Renal cortical epithelial cell (primary cell): ENCODE measurements around the gene ISM1. TPM values are rescaled to one million over a fixed set of nuclear protein-coding genes. Genes with fewer than 3 reads are reported as not detected.
A peak's percentile ranks its signal among the peaks of the same experiment; 100 is the strongest.

Experiments used
- DNase-seq: peaks from one replicate; pipeline ENCODE4 v3.0.0-alpha.2; 2011; ENCODE audit warnings: low read depth
- total RNA-seq: library from RNA; depleted of rRNA; stranded (reverse); fragments of >200 nt; gene quantifications from 2 replicates; pipeline ENCODE4 v1.2.3, GENCODE V29; 2014

The ISM1 gene
- total RNA-seq, 1 donor from 2014 or later = 0.99 TPM

- no peak for DNase-seq
Measured at GRCh38 chr20:13283869-13284829, 63.1 kb downstream of the ISM1 start.

- DNase-seq = no peak
Measured at GRCh38 chr20:13284830-13285229, 63.8 kb downstream of the ISM1 start.

DNA sequence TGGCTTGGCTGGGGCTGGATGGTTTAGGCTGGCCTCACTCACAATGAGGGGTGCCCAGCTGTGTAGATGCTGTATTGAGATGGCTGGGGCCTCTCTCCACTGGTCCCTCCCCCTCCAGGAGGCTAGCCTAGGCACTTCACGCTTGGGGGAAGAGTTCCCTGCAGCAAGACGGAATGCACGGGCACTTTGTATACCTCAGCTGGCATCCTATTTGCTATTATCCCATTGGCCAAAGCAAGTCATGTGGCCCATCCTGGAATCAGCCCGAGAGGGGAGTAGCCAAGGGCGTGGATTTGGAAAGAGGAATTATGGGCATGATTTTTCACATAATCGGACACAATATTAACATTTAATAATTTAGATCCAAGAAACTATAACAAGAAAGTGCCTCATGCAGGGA lies 64.3 kb downstream of the ISM1 start:
- no peak for DNase-seq

DNA sequence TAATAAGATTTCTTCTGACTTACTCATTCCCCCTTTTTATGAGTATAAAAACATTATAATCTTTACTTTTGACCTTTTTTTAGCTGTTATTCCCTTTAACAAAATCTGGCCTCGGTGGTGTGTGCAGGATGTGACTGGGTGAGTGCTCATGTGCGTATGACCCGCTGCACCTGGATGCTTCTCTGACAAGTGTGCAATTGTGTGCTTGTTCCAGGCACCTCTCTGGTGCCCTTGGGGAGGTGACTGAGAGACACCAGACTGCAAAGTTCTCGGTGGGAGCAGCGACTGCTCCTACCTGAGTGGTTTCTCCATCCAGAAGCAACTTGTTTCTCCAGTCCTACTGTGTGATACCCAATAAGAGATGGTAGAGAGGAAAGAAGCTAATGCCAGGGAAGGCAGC lies 65.0 kb downstream of the ISM1 start:
- no peak for DNase-seq

GRCh38 chr20:13286607-13287006 lies 65.5 kb downstream of the ISM1 start:
- DNase-seq = peak; percentile 37

- peak; percentile 17 for DNase-seq
Measured at GRCh38 chr20:13288357-13288756, 67.3 kb downstream of the ISM1 start.

DNA sequence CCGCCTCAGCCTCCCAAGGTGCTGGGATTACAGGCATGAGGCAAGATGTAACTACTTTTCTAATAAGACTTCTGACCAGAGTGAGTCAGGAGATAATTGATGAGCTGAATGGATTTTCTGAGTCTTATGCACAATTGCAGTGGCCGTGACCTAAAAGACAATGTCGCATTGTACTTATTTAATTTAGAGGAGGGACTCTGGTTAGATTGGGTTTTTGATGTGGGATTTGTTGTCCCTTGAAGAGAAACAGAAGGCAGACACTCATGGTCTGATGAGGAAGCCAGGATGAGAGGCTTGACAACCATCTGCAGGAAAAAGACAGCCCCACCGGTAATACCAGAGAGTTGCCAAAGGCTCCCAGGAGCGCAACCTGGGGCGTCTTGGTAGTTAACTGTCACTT lies 68.0 kb downstream of the ISM1 start:
- DNase-seq = no peak

- peak; percentile 9 for DNase-seq
Measured at GRCh38 chr20:13290724-13291123, 69.7 kb downstream of the ISM1 start.

DNA sequence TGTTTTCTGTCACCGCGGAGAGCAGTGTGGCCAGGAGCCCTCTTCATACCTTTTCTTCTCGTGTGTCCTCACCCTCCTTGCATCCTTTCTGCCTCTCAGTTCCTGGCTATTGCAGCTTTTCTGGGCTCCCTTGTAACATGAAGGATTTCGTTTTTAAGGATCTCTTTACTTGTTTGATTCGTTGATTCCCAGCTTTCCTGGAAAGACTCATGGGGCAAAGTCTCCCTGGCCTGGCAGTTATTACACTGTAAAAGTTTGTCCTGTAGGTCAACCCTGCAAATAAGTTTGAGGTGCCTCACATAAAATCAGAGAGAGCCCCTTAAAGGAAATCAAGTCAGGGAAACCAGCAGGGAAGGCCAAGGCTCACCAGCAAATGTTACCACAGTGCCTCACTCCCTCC lies 70.1 kb downstream of the ISM1 start:
- DNase-seq = no peak

DNA sequence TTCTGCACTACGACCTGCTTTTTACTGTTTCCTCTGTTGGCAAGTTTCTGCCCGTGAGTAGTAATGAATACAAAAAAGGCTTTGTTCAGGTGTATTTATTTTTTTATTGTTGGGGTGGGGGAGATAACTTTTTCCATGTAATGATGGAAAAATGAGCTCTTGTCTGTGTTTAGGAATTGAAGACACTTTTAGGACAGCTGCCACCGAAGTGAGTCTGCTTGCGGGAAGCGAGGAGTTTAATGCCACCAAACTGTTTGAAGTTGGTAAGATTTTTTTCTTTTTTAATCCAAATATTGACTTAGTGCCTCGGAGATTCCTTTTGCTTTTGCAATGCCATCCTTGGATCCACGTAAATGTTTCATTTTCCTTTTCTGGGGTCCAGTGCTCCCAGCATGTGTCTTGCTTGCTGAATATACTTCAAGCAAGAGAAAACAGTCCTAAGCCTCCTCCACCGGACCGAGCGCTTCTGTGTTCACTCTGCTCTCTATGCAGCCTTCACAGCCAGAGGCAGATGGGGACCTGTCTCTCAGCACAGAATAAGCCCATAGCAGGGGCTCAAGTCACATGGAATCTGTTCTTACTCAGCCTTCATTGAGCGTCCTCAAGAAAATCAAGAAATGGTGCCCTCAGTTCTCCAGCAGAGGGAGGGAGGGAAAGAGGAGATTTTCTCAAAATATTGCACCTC lies 71.3 kb downstream of the ISM1 start:
- DNase-seq = no peak

DNA sequence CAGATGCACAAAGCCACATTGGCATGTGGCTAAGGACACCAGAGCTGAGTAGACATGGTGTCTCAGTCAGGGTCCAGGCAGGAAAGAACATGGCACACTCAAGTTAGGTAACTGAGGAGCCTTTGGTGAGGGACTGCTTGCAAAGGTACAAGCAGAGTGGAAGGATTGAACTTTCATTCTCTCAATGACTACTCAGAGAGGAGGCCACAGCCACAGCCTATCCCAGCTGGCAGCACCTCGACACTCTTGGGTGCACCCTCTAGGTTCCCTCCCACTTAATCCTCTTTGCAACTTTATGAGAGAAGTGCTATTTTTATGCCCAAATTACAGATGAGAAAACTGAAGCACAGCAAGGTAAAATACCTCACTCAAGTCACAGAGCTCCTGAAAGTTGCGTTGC lies 73.4 kb downstream of the ISM1 start:
- DNase-seq = no peak

DNA sequence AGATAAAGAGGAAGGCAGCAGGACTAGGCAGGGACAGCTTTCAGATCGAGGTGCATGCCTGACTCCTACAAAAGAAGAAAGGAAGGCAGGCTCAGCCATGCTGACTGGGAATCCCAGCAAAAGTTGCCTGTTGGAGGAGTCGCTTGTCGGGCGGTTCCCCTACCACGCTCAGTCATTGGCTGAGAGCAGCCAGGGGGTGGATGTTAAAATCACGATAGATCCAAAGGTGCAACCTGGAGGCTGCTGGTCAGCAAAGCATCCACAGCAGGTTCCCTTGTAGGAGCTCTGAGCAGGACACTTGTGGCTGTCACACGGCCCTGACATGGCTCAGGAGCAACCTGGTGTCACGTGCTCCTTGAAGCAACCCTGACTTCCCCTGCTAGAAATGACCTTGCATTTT lies 74.6 kb downstream of the ISM1 start:
- no peak for DNase-seq

DNA sequence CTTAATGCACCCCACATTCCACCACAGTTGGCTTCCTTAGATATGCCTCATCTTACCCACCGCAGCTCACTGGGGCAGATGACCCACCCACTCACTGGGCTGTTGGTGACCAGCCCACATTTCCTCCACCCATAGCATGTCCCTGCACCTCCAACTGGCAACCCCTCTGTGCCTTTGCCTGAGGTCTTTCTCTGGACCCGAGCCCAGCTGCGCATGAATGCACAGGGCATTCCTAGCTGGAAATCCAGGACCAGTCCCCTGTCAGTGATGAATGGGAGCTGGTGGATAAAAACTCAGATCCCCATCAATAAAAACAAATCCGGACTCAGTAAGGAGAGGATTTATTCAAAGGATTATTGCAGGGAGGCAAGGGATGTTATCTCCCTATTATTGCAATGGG lies 75.0 kb downstream of the ISM1 start:
- DNase-seq = no peak

- DNase-seq = peak; percentile 18
Measured at GRCh38 chr20:13297147-13297899, 76.2 kb downstream of the ISM1 start.

DNA sequence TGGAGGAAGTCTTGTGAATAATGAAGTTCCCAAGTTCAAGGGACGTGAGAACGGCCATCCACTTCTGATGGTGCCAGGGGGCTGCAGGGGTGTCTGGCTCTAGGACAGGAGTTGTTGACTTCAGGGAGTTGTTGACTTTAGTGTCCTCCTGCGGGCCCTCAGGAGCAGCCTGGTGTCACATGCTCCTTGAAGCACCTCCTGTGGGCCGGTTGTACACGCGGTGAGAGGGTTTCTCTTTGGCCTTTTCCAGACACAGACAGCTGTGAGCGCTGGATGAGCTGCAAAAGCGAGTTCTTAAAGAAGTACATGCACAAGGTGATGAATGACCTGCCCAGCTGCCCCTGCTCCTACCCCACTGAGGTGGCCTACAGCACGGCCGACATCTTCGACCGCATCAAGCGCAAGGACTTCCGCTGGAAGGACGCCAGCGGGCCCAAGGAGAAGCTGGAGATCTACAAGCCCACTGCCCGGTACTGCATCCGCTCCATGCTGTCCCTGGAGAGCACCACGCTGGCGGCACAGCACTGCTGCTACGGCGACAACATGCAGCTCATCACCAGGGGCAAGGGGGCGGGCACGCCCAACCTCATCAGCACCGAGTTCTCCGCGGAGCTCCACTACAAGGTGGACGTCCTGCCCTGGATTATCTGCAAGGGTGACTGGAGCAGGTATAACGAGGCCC lies 77.8 kb downstream of the ISM1 start:
- DNase-seq = no peak

- no peak for DNase-seq
Measured at GRCh38 chr20:13299401-13299800, 78.3 kb downstream of the ISM1 start.

DNA sequence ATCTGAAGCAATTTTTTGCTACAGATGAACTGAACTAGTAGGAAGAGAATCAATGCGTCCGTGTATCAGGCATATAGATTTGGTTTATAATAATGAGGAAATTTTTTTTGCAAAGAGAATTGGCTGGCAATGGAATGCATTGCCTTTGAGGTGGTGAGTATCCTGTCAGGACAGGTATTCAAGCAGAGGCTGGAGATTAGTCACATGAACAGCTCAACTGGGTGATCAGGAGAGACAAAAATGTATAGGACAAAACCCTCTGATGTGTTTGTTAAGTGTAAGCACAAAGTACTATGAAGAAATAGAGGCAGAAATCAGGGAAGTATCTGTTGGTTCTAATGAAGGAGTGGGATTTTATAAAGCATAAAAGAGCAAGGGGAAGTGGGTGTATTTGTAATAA lies 80.5 kb downstream of the ISM1 start:
- DNase-seq = no peak

DNA sequence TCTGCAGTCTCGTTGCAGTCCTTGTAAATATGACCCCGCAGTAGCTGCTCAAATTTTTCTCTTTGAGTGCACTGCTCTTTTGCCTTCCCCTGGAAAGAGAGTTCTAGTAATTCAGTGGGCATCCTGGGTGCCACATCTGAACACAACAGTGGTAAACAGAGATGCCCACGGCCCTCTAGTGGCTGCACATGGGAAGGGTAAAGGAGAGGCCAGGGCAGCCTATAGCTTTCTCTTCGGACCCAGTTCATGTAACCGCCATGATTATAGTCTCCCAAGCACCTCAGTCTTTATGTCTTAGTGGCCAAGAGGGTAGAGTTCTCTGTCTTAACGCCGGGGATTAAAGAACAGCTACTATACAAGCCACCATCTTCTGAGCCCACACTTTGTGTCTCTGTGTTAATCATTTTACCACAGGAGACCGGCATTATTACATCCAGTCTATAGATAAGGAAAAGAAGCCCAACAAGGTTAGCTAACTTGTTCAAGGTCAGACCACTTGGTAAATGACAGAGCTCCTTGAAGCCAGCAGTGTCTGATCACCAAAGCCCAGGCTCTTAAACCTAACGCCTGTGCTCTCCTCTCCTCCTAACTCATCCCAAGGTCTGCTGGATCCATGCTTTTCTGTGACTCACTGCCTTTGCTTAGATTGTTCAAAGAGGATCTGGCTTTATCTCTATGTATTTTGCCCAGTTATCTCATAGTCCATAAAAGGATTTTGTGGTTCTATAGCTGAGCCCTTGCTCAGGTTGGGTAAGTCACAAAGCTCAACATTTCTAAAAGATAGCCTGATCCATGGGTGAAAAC lies 81.8 kb downstream of the ISM1 start:
- DNase-seq = peak; percentile 11

DNA sequence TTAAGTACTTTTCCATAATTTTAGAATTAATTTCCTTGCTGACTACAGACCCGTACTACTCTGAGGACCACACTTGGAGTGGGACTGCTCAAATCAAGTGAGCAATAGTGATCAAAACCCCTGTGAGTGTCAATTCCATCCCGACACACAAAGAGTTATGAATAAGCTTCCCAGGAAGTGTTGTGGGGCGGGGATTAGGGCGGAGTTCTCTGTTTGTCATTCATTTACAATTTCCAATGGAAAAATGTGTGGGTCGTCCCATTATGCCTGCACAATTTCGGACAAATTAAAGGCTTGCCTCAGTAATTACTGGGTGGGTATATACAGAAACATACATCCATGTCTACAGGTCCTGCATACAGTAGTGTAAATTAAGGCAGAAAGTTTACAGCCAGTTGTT lies 84.2 kb downstream of the ISM1 start:
- DNase-seq = no peak

DNA sequence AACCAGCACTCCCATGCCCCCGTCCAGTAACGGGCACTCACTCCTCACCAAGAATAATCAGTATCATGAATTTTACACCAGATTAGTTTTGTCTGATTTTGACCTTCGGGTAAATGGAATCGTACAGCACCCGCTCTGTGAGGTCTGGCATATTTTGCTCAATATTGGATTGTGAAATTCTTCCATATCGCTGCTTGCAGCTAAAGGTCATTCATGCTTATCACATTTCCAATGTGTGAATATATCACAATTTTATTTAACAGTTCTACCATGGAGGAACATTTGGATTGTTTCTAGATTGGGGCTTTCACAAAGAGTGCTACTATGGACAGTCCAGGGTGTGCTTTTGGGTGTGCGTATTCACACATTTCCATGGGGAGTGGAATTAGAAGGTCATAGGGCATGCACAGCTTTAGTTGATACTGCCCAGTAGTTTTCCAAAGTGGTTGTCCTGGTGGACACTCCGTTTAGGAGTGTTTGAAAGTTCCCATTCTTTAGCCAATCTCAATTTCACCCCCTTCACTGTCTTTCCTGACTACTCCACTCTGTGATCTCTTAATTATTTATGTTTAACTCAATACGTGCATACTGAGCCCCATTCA lies 86.6 kb downstream of the ISM1 start:
- DNase-seq = no peak

- peak; percentile 19 for DNase-seq
Measured at GRCh38 chr20:13312300-13312699, 91.2 kb downstream of the ISM1 start.
